Neural progenitor cell (in vitro differentiated cells): Measurements from ENCODE around the gene KRTAP15-1. TPM values are rescaled to one million over a fixed set of nuclear protein-coding genes. Genes with fewer than 3 reads are reported as not detected.

Source experiments
- DNase-seq: peaks from one replicate; pipeline ENCODE4 v3.0.0-alpha.2; 2016; ENCODE audit warnings: low spot score
- H2AFZ ChIP-seq: fragments of 200-600 bp; sonication (generic); replicated peaks from 2 replicates; pipeline ENCODE4 v1.6.1; 2016; ENCODE audit warnings: antibody characterized with exemption
- H3F3A ChIP-seq: fragments of 200-600 bp; sonication (generic); 2 replicates; pipeline ENCODE4 v1.6.1; 2016; ENCODE audit warnings: antibody characterized with exemption, low read depth
- H3K27ac ChIP-seq: fragments of 200-600 bp; sonication (generic); 2 replicates; pipeline ENCODE4 v1.5.1; 2016; ENCODE audit warnings: mild to moderate bottlenecking
- H3K27me3 ChIP-seq: fragments of 200-600 bp; sonication (generic); 2 replicates; pipeline ENCODE4 v1.6.1; 2016; ENCODE audit warnings: mild to moderate bottlenecking, moderate library complexity
- H3K36me3 ChIP-seq: fragments of 200-600 bp; sonication (generic); 2 replicates; pipeline ENCODE4 v1.5.1; 2016
- H3K4me1 ChIP-seq: fragments of 200-600 bp; sonication (generic); 2 replicates; pipeline ENCODE4 v1.6.1; 2016; ENCODE audit warnings: mixed run types
- H3K4me2 ChIP-seq: fragments of 200-600 bp; sonication (generic); 2 replicates; pipeline ENCODE4 v1.6.1; 2016
- H3K4me3 ChIP-seq: fragments of 200-600 bp; sonication (generic); 2 replicates; pipeline ENCODE4 v1.5.1; 2016
- H3K79me2 ChIP-seq: fragments of 200-600 bp; sonication (generic); 2 replicates; pipeline ENCODE4 v1.6.1; 2016; ENCODE audit warnings: low read depth
- H3K9ac ChIP-seq: fragments of 200-600 bp; sonication (generic); 2 replicates; pipeline ENCODE4 v1.6.1; 2016
- H3K9me3 ChIP-seq: fragments of 200-600 bp; sonication (generic); 2 replicates; pipeline ENCODE4 v1.5.1; 2016; ENCODE audit warnings: low read depth
- H4K20me1 ChIP-seq: fragments of 200-600 bp; sonication (generic); 2 replicates; pipeline ENCODE4 v1.6.1; 2016; ENCODE audit warnings: low read depth
- H3K27ac Mint-ChIP-seq: 3 replicates; pipeline ENCODE4 v1.8.0; 2021; ENCODE audit warnings: mixed read lengths
- H3K27me3 Mint-ChIP-seq: 2 replicates; pipeline ENCODE4 v1.8.0; 2022; ENCODE audit warnings: low read depth, mild to moderate bottlenecking, inconsistent platforms, moderate library complexity, mixed read lengths; ENCODE audit not compliant: insufficient read depth
- H3K36me3 Mint-ChIP-seq: 3 replicates; pipeline ENCODE4 v1.8.0; 2021; ENCODE audit warnings: mixed read lengths
- H3K4me1 Mint-ChIP-seq: 3 replicates; pipeline ENCODE4 v1.8.0; 2021; ENCODE audit warnings: mixed read lengths
- H3K4me3 Mint-ChIP-seq: 3 replicates; pipeline ENCODE4 v1.8.0; 2021; ENCODE audit warnings: mild to moderate bottlenecking, moderate library complexity, mixed read lengths
- H3K9me3 Mint-ChIP-seq: 3 replicates; pipeline ENCODE4 v1.8.0; 2020; ENCODE audit warnings: mixed read lengths
- EZH2 ChIP-seq: fragments of 200-600 bp; sonication (generic); IDR thresholded peaks from 2 replicates; pipeline ENCODE4 v1.6.1; 2017; ENCODE audit warnings: antibody characterized with exemption, mild to moderate bottlenecking, moderate library complexity
- EZH2phosphoT487 ChIP-seq: fragments of 200-600 bp; sonication (generic); IDR thresholded peaks from 2 replicates; pipeline ENCODE4 v1.6.1; 2017; ENCODE audit warnings: antibody characterized with exemption
- total RNA-seq: library from RNA; depleted of rRNA; stranded (reverse); fragments of >200 nt; gene quantifications from 2 replicates; pipeline ENCODE4 v1.2.3, GENCODE V29; 2015; ENCODE audit warnings: low replicate concordance
- TF ChIP-seq, protein P1 (sequence below): fragments of 200-600 bp; sonication (generic); IDR thresholded peaks from 2 replicates; pipeline ENCODE4 v1.5.1; 2017; ENCODE audit warnings: antibody characterized with exemption, mild to moderate bottlenecking

Gene KRTAP15-1
- total RNA-seq, 1 donor from 2014 or later, result not detected

GRCh38 chr21:30437010-30437565, 3.0 kb upstream of the KRTAP15-1 start:
- Histone ChIP-seq H3K27ac (no peak overlapping the region), H3K79me2 (no peaks in the 10 kb centered on the region), H4K20me1 (no peaks in the 10 kb centered on the region), H3K4me2 (no peak overlapping the region), H3F3A (no peaks in the 10 kb centered on the region), H3K9me3 (no peaks in the 10 kb centered on the region), H2AFZ (no peak overlapping the region), H3K4me3 (no peak overlapping the region), H3K9ac (no peak overlapping the region), H3K27me3 (no peaks in the 10 kb centered on the region), H3K4me1 (no peaks in the 10 kb centered on the region), H3K36me3 (no peaks in the 10 kb centered on the region)
- no peak overlapping the region for H3K27ac Mint-ChIP-seq
- TF ChIP-seq, protein P1, sequence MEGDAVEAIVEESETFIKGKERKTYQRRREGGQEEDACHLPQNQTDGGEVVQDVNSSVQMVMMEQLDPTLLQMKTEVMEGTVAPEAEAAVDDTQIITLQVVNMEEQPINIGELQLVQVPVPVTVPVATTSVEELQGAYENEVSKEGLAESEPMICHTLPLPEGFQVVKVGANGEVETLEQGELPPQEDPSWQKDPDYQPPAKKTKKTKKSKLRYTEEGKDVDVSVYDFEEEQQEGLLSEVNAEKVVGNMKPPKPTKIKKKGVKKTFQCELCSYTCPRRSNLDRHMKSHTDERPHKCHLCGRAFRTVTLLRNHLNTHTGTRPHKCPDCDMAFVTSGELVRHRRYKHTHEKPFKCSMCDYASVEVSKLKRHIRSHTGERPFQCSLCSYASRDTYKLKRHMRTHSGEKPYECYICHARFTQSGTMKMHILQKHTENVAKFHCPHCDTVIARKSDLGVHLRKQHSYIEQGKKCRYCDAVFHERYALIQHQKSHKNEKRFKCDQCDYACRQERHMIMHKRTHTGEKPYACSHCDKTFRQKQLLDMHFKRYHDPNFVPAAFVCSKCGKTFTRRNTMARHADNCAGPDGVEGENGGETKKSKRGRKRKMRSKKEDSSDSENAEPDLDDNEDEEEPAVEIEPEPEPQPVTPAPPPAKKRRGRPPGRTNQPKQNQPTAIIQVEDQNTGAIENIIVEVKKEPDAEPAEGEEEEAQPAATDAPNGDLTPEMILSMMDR, result no peak
- no peak for TF ChIP-seq EZH2phosphoT487
- no peaks in the 10 kb centered on the region for H3K36me3 Mint-ChIP-seq
- H3K27me3 Mint-ChIP-seq, result no peaks in the 10 kb centered on the region
- no peaks in the 10 kb centered on the region for H3K9me3 Mint-ChIP-seq
- no peak overlapping the region for H3K4me3 Mint-ChIP-seq
- H3K4me1 Mint-ChIP-seq, result no peaks in the 10 kb centered on the region
- DNase-seq, result no peak

DNA sequence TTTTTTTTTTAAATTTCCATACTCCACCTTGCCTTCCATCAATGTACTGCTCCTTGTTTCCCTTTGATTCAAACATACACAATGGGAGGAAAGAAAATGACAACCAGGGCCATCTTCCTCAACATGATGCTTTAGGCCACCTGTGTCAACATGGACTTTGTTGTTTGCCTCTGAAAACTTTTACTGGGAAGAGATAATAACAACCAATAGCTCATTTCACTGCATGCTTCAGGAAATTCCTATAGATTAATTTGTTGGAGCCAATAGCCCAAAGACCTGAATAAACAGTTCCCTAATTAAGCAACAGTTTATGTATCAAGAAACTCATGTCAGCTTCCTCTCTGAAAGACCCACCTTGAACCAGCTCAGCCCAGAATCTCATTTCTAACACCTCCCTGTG, 3.2 kb downstream of the KRTAP15-1 start:
- no peaks in the 10 kb centered on the region for H3K36me3 Mint-ChIP-seq
- DNase-seq, result no peak
- no peaks in the 10 kb centered on the region for H3K79me2 ChIP-seq
- no peak overlapping the region for H3K27ac Mint-ChIP-seq
- H3K27me3 Mint-ChIP-seq, result no peaks in the 10 kb centered on the region
- H3K36me3 ChIP-seq, result no peaks in the 10 kb centered on the region
- H3K4me3 ChIP-seq, result no peak overlapping the region
- no peaks in the 10 kb centered on the region for H3K4me1 Mint-ChIP-seq
- no peaks in the 10 kb centered on the region for H3F3A ChIP-seq
- no peak overlapping the region for H3K27ac ChIP-seq
- no peak overlapping the region for H3K4me2 ChIP-seq
- H3K27me3 ChIP-seq, result no peaks in the 10 kb centered on the region
- H3K4me3 Mint-ChIP-seq, result no peak overlapping the region
- H3K9me3 ChIP-seq, result no peaks in the 10 kb centered on the region
- TF ChIP-seq EZH2 (no peak), EZH2phosphoT487 (no peak)
- TF ChIP-seq, protein P1, result no peak
- H3K9ac ChIP-seq, result no peak overlapping the region
- no peaks in the 10 kb centered on the region for H4K20me1 ChIP-seq
- no peaks in the 10 kb centered on the region for H3K4me1 ChIP-seq
- no peaks in the 10 kb centered on the region for H3K9me3 Mint-ChIP-seq
- no peak overlapping the region for H2AFZ ChIP-seq

DNA sequence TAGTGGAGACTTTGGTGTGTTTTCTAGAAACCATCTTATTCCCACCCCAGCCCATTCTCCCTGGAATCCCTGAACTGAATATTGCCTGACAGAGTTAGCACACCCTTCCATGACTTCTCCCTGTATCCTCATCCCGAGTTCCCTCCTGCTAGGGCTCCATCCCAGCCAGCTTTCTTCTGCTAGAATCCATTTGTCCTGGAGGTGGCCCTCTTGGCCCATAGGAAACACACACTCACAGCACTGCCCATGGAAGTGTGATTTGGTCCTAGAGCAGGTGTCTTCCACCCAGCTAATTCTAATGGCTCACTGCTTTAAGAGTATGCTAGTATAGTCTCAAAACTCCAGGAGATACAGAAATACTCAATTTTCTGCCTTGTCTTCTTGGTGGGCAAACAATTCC, 4.1 kb downstream of the KRTAP15-1 start:
- H3K4me3 Mint-ChIP-seq, result no peak overlapping the region
- H3F3A ChIP-seq, result no peaks in the 10 kb centered on the region
- H3K27ac Mint-ChIP-seq, result no peak overlapping the region
- no peaks in the 10 kb centered on the region for H3K4me1 ChIP-seq
- DNase-seq, result peak; percentile 18
- no peak overlapping the region for H3K4me3 ChIP-seq
- H3K9ac ChIP-seq, result no peak overlapping the region
- no peaks in the 10 kb centered on the region for H3K9me3 ChIP-seq
- H3K27me3 Mint-ChIP-seq, result no peaks in the 10 kb centered on the region
- H3K9me3 Mint-ChIP-seq, result no peaks in the 10 kb centered on the region
- H3K36me3 Mint-ChIP-seq, result no peaks in the 10 kb centered on the region
- H3K4me2 ChIP-seq, result no peak overlapping the region
- no peaks in the 10 kb centered on the region for H4K20me1 ChIP-seq
- no peak overlapping the region for H2AFZ ChIP-seq
- H3K27ac ChIP-seq, result no peak overlapping the region
- no peaks in the 10 kb centered on the region for H3K79me2 ChIP-seq
- no peaks in the 10 kb centered on the region for H3K4me1 Mint-ChIP-seq
- TF ChIP-seq, protein P1, result no peak
- no peak for TF ChIP-seq EZH2
- TF ChIP-seq EZH2phosphoT487, result no peak
- no peaks in the 10 kb centered on the region for H3K36me3 ChIP-seq
- H3K27me3 ChIP-seq, result no peaks in the 10 kb centered on the region
